ENCODE data around the gene BUD13.

The BUD13 gene

GRCh38 chr11:116725434-116726221, 47.2 kb downstream of the BUD13 start:
- H3K9ac ChIP-seq (ENCODE audit: low read length), result no peak overlapping the region
- H3K9me2 ChIP-seq (ENCODE audit: low read depth, low read length), result no peaks in the 10 kb centered on the region
- no peak overlapping the region for H3K4me2 ChIP-seq (ENCODE audit: low read length)
- no peaks in the 10 kb centered on the region for H3K36me3 ChIP-seq (ENCODE audit: insufficient read depth, low read length)
- no peak for TF ChIP-seq CTCF (IDR thresholded peaks at IDR 0.05; ENCODE audit: low read length)
- H3K79me2 ChIP-seq (ENCODE audit: insufficient read depth, low read length), result no peaks in the 10 kb centered on the region
- H3F3A ChIP-seq (ENCODE audit: insufficient read depth, low read length), result no peaks in the 10 kb centered on the region
- no peaks in the 10 kb centered on the region for H4K20me1 ChIP-seq (ENCODE audit: insufficient read depth, low read length)
- H3K4me1 ChIP-seq (ENCODE audit: insufficient read depth, low read length, severe bottlenecking), result no peaks in the 10 kb centered on the region
- H3K27ac ChIP-seq (ENCODE audit: low read depth, low read length, poor library complexity, severe bottlenecking), result no peak overlapping the region
- H3K27me3 ChIP-seq (ENCODE audit: insufficient read depth, low read length), result no peaks in the 10 kb centered on the region
- no peak overlapping the region for H2AFZ ChIP-seq (ENCODE audit: low read length)
- no peak overlapping the region for H3K4me3 ChIP-seq (ENCODE audit: low read depth, low read length, poor library complexity, severe bottlenecking)
- no peaks in the 10 kb centered on the region for H3K9me3 ChIP-seq (ENCODE audit: low read length)

DNA sequence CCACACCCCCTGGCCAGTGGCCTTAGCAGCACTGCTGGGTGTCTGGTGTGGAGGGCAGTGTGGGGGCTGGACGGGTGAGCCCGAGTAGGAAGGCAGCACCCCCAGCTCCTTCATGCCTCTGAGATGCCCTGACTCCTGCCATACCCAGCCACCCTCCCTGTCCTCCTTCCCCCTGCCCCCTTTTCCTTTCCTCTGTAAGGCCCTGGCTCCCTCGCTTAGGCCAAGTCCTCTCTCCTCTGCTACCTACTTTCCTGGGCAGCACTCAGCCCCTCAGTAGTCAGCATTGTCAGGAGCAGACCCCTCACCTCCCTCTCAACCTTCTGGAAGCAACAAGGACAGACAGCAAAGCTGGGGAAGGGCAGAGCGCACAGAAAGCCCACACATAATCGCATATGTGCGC, 48.0 kb downstream of the BUD13 start:
- Histone ChIP-seq H2AFZ (ENCODE audit: low read length) (no peak overlapping the region), H3K79me2 (ENCODE audit: insufficient read depth, low read length) (no peaks in the 10 kb centered on the region), H4K20me1 (ENCODE audit: insufficient read depth, low read length) (no peaks in the 10 kb centered on the region), H3K4me3 (ENCODE audit: low read depth, low read length, poor library complexity, severe bottlenecking) (no peak overlapping the region), H3K4me1 (ENCODE audit: insufficient read depth, low read length, severe bottlenecking) (no peaks in the 10 kb centered on the region), H3K27me3 (ENCODE audit: insufficient read depth, low read length) (no peaks in the 10 kb centered on the region), H3K27ac (ENCODE audit: low read depth, low read length, poor library complexity, severe bottlenecking) (no peak overlapping the region), H3F3A (ENCODE audit: insufficient read depth, low read length) (no peaks in the 10 kb centered on the region), H3K4me2 (ENCODE audit: low read length) (no peak overlapping the region), H3K36me3 (ENCODE audit: insufficient read depth, low read length) (no peaks in the 10 kb centered on the region), H3K9me3 (ENCODE audit: low read length) (no peaks in the 10 kb centered on the region), H3K9ac (ENCODE audit: low read length) (no peak overlapping the region), H3K9me2 (ENCODE audit: low read depth, low read length) (no peaks in the 10 kb centered on the region)
- TF ChIP-seq CTCF (IDR thresholded peaks at IDR 0.05; ENCODE audit: low read length) (no peak), EZH2 (IDR thresholded peaks at IDR 0.05; ENCODE audit: borderline replicate concordance, low read length) (no peak)

GRCh38 chr11:116723511-116723910, 49.3 kb downstream of the BUD13 start:
- no peaks in the 10 kb centered on the region for H3K36me3 ChIP-seq (ENCODE audit: insufficient read depth, low read length)
- no peaks in the 10 kb centered on the region for H3K27me3 ChIP-seq (ENCODE audit: insufficient read depth, low read length)
- H3K9me2 ChIP-seq (ENCODE audit: low read depth, low read length), result no peaks in the 10 kb centered on the region
- no peak overlapping the region for H3K4me2 ChIP-seq (ENCODE audit: low read length)
- no peaks in the 10 kb centered on the region for H3K79me2 ChIP-seq (ENCODE audit: insufficient read depth, low read length)
- H3K27ac ChIP-seq (ENCODE audit: low read depth, low read length, poor library complexity, severe bottlenecking), result no peak overlapping the region
- H3K9ac ChIP-seq (ENCODE audit: low read length), result no peak overlapping the region
- TF ChIP-seq CTCF (IDR thresholded peaks at IDR 0.05; ENCODE audit: low read length) (no peak), EZH2 (IDR thresholded peaks at IDR 0.05; ENCODE audit: borderline replicate concordance, low read length) (no peak)
- no peak overlapping the region for H3K4me3 ChIP-seq (ENCODE audit: low read depth, low read length, poor library complexity, severe bottlenecking)
- H3F3A ChIP-seq (ENCODE audit: insufficient read depth, low read length), result no peaks in the 10 kb centered on the region
- H3K9me3 ChIP-seq (ENCODE audit: low read length), result no peaks in the 10 kb centered on the region
- H2AFZ ChIP-seq (ENCODE audit: low read length), result no peak overlapping the region
- H4K20me1 ChIP-seq (ENCODE audit: insufficient read depth, low read length), result no peaks in the 10 kb centered on the region
- no peaks in the 10 kb centered on the region for H3K4me1 ChIP-seq (ENCODE audit: insufficient read depth, low read length, severe bottlenecking)

All from OCI-LY1 (cell line).